ENCODE results near the gene KCNIP4.
"Not testable (repeated sequence)": the region's sequence is repeated elsewhere in the genome, so short reads cannot be mapped to it uniquely, and the experiment has no call there.

The KCNIP4 gene

DNA sequence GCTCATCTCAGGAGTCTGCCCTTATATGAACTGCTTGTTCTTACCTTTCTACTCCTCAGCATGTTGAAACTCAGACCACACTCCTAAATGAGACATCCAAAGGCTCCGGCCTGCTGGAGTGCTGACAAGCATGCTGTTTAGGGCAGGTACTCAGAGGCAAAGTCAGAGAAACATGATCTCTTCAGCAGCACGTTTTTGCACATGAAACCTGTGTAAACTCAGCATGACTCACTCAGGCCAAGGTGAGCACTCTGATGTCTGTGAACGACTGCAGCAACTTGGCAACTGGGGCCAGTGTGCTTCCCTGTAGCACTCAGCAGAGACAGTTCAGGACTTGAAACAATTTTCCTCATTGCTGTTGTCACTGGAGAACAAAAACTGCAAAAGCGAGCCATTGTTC, 1138.8 kb downstream of the KCNIP4 start:
- no peaks in the 10 kb centered on the region for H3K36me3 ChIP-seq (ENCODE audit: low read depth)
- H3K27ac ChIP-seq (ENCODE audit: poor library complexity, severe bottlenecking), result peak overlapping the region; percentile 34
- no peaks in the 10 kb centered on the region for H3K9me3 ChIP-seq (ENCODE audit: severe bottlenecking)
- peak; percentile 86 for DNase-seq (ENCODE audit: low spot score)
- ATAC-seq (ENCODE audit: low read depth), result peak; percentile 99
- TF ChIP-seq, protein P1, sequence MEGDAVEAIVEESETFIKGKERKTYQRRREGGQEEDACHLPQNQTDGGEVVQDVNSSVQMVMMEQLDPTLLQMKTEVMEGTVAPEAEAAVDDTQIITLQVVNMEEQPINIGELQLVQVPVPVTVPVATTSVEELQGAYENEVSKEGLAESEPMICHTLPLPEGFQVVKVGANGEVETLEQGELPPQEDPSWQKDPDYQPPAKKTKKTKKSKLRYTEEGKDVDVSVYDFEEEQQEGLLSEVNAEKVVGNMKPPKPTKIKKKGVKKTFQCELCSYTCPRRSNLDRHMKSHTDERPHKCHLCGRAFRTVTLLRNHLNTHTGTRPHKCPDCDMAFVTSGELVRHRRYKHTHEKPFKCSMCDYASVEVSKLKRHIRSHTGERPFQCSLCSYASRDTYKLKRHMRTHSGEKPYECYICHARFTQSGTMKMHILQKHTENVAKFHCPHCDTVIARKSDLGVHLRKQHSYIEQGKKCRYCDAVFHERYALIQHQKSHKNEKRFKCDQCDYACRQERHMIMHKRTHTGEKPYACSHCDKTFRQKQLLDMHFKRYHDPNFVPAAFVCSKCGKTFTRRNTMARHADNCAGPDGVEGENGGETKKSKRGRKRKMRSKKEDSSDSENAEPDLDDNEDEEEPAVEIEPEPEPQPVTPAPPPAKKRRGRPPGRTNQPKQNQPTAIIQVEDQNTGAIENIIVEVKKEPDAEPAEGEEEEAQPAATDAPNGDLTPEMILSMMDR (IDR thresholded peaks at IDR 0.05; ENCODE audit: poor library complexity, severe bottlenecking), result no peak
- H3K27me3 ChIP-seq (ENCODE audit: insufficient read depth, poor library complexity, severe bottlenecking), result no peaks in the 10 kb centered on the region
- no peak overlapping the region for H3K4me3 ChIP-seq (ENCODE audit: severe bottlenecking)
- H3K4me1 ChIP-seq (ENCODE audit: insufficient read depth, poor library complexity, severe bottlenecking), result peaks cover 20% of the 10 kb centered on the region

DNA sequence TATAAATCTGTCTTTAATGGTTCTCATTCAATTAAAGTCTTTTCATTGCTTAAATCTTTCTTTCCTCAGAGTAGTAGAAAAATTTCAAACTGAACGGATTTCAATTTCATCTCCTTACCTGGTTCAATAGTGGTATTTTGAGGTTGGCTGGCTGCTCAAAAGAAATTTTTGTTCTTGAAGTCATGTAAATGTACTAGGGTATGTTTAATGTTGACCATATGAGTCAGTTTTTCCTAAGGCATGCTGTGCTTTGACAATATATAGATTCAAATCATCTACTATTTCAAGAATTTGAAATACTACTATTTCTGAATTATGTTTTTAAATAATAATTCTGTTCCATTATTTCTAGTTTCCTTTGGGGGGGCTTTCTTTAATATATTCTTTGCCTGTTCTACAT, 1142.9 kb downstream of the KCNIP4 start:
- no peak for DNase-seq (ENCODE audit: low spot score)
- Histone ChIP-seq H3K27me3 (ENCODE audit: insufficient read depth, poor library complexity, severe bottlenecking) (no peaks in the 10 kb centered on the region), H3K27ac (ENCODE audit: poor library complexity, severe bottlenecking) (no peak overlapping the region), H3K4me1 (ENCODE audit: insufficient read depth, poor library complexity, severe bottlenecking) (peaks cover 20% of the 10 kb centered on the region), H3K9me3 (ENCODE audit: severe bottlenecking) (no peaks in the 10 kb centered on the region), H3K4me3 (ENCODE audit: severe bottlenecking) (no peak overlapping the region), H3K36me3 (ENCODE audit: low read depth) (no peaks in the 10 kb centered on the region)
- TF ChIP-seq, protein P1 (IDR thresholded peaks at IDR 0.05; ENCODE audit: poor library complexity, severe bottlenecking), result no peak
- peak; percentile 30; the same call in 2 of the 3 replicates for ATAC-seq (ENCODE audit: low read depth)

DNA sequence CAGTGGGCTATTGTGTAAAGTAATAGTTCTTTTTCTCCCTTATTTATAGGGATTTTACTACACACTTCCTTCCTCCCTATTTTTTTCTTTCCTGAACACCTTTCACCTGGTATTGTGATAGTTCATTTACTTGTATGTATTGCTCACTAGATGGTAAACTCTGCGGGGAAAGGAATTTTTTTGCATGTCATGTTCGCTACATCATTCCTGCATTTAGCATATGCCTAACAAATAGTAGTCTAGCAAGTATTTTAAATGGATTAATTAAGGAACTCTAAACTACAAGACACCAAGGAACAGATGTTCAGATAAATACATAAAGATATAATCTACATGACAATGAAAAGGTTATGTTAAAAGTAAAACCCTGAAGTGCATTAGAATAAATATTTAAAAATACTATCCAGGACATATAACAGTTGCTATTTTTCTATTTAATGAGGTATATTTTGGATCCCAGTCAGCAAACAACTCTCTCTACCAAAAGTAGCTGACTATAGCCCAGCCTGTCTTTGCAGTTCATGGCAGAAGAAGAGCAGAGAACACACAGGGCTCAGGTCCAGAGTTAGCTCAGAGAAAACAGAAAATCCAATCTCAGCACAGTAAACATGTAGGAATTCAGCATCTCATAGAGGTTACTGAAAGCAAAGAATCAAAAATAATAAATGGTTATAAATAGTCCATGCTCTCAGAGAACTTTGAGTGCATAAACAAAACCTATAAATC, 1160.5 kb downstream of the KCNIP4 start:
- H3K9me3 ChIP-seq (ENCODE audit: severe bottlenecking), result no peaks in the 10 kb centered on the region
- DNase-seq (ENCODE audit: low spot score) (no peak), ATAC-seq (ENCODE audit: low read depth) (no peak)
- no peak overlapping the region for H3K27ac ChIP-seq (ENCODE audit: poor library complexity, severe bottlenecking)
- H3K27me3 ChIP-seq (ENCODE audit: insufficient read depth, poor library complexity, severe bottlenecking), result no peaks in the 10 kb centered on the region
- H3K36me3 ChIP-seq (ENCODE audit: low read depth), result no peaks in the 10 kb centered on the region
- H3K4me1 ChIP-seq (ENCODE audit: insufficient read depth, poor library complexity, severe bottlenecking), result no peaks in the 10 kb centered on the region
- TF ChIP-seq, protein P1 (IDR thresholded peaks at IDR 0.05; ENCODE audit: poor library complexity, severe bottlenecking), result no peak
- no peak overlapping the region for H3K4me3 ChIP-seq (ENCODE audit: severe bottlenecking)

DNA sequence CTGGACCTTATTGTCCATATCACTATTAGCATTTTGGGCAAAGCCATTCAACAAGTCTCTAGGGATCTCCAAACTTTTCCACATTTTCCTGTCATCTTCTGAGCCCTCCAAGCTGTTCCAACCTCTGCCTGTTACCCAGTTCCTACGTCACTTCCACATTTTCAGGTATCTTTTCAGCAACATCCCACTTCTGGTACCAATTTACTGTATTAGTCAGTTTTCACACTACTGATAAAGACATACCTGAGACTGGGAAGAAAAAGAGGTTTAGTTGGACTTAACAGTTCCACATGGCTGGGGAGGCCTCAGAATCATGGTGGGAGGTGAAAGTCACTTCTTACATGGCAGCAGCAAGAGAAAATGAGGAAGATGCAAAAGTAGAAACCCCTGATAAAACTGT, 1165.4 kb downstream of the KCNIP4 start:
- H3K4me1 ChIP-seq (ENCODE audit: insufficient read depth, poor library complexity, severe bottlenecking); ATAC-seq (ENCODE audit: low read depth); DNase-seq (ENCODE audit: low spot score); H3K36me3 ChIP-seq (ENCODE audit: low read depth); H3K9me3 ChIP-seq (ENCODE audit: severe bottlenecking); H3K27me3 ChIP-seq (ENCODE audit: insufficient read depth, poor library complexity, severe bottlenecking); H3K27ac ChIP-seq (ENCODE audit: poor library complexity, severe bottlenecking); H3K4me3 ChIP-seq (ENCODE audit: severe bottlenecking): not testable (repeated sequence)

DNA sequence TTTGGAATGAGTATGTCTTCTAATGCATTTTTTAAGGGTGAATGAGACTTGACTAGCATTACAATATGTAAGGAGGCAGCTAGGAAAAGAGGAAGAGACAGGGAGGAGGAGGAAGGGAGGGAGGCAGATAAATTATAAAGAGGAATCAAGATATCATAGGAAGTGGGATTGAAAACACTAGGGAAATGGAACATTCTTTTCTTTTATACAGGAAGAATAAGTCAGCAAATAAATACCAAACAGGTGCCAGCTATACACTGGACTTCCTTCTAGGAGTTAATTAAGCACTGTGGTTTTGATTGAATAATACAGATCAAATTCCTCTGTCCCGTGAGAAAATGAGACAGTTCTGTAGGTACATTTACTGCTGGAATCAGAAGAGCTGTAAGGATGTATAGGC, 1169.7 kb downstream of the KCNIP4 start:
- Histone ChIP-seq H3K27me3 (ENCODE audit: insufficient read depth, poor library complexity, severe bottlenecking) (no peaks in the 10 kb centered on the region), H3K9me3 (ENCODE audit: severe bottlenecking) (no peaks in the 10 kb centered on the region), H3K36me3 (ENCODE audit: low read depth) (no peaks in the 10 kb centered on the region), H3K4me3 (ENCODE audit: severe bottlenecking) (no peak overlapping the region), H3K4me1 (ENCODE audit: insufficient read depth, poor library complexity, severe bottlenecking) (no peaks in the 10 kb centered on the region), H3K27ac (ENCODE audit: poor library complexity, severe bottlenecking) (no peak overlapping the region)
- no peak for ATAC-seq (ENCODE audit: low read depth)
- TF ChIP-seq, protein P1 (IDR thresholded peaks at IDR 0.05; ENCODE audit: poor library complexity, severe bottlenecking), result no peak
- DNase-seq (ENCODE audit: low spot score), result no peak
